22Rv1 (cell line): Measurements from ENCODE around the gene MBD6.

Experiments used
- H3K27ac ChIP-seq: fragments of 450-650 bp; 2 replicates; pipeline ENCODE4 v1.5.1; 2017
- ZFX ChIP-seq: fragments of 450-650 bp; IDR thresholded peaks from 2 replicates; pipeline ENCODE4 v1.6.1; 2017; ENCODE audit warnings: antibody characterized with exemption, borderline replicate concordance
- TF ChIP-seq, protein P1 (sequence below): fragments of 450-650 bp; IDR thresholded peaks from 2 replicates; pipeline ENCODE4 v1.5.1; 2017; ENCODE audit warnings: mild to moderate bottlenecking

The MBD6 gene

DNA sequence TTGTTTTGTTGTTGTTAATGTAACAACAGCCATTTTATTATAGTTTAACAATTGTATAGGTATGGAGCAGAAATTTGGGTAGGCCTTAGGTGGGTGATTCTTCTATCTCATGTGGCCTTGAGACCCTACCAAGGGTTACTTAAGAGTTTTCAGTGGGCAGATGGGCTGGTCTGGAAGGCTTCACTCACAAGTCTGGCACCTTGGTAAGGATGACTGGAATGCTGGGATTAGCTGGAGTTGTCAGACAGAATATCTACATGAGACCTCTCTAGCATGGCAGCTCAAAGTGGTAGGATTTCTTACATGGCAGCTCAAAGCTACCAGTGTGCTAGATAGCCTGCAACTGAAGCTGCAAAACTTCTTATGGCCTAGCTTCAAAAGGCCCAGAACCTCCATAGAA is 36.9 kb upstream of the MBD6 start:
- no peak overlapping the region for H3K27ac ChIP-seq
- TF ChIP-seq, protein P1, sequence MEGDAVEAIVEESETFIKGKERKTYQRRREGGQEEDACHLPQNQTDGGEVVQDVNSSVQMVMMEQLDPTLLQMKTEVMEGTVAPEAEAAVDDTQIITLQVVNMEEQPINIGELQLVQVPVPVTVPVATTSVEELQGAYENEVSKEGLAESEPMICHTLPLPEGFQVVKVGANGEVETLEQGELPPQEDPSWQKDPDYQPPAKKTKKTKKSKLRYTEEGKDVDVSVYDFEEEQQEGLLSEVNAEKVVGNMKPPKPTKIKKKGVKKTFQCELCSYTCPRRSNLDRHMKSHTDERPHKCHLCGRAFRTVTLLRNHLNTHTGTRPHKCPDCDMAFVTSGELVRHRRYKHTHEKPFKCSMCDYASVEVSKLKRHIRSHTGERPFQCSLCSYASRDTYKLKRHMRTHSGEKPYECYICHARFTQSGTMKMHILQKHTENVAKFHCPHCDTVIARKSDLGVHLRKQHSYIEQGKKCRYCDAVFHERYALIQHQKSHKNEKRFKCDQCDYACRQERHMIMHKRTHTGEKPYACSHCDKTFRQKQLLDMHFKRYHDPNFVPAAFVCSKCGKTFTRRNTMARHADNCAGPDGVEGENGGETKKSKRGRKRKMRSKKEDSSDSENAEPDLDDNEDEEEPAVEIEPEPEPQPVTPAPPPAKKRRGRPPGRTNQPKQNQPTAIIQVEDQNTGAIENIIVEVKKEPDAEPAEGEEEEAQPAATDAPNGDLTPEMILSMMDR, result no peak
- no peak for TF ChIP-seq ZFX

DNA sequence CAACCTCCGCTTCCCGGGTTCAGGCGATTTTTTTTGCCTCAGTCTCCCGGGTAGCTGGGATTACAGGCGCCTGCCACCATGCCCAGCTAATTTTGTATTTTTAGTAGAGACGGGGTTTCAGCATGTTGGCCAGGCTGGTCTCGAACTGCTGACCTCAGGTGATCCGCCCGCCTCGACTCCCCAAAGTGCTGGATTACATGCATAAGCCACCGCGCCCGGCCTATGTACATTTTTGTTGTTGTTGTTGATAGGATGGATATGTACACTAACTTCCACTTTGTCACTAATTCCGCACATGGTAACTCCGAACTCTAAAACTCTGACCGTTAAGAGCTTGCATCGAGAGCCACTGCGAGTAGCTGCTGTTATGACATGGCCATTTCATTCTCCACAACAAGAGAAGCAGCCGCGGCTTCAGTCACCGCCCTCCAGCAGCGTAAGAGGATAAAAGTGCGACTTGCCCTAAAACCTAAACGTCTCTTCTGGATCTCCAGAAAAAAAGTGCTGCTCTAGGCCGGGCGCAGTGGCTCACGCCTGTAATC is 35.5 kb upstream of the MBD6 start:
- H3K27ac ChIP-seq, result peak overlapping the region; percentile 76
- TF ChIP-seq, protein P1, result no peak
- TF ChIP-seq ZFX, result no peak

DNA sequence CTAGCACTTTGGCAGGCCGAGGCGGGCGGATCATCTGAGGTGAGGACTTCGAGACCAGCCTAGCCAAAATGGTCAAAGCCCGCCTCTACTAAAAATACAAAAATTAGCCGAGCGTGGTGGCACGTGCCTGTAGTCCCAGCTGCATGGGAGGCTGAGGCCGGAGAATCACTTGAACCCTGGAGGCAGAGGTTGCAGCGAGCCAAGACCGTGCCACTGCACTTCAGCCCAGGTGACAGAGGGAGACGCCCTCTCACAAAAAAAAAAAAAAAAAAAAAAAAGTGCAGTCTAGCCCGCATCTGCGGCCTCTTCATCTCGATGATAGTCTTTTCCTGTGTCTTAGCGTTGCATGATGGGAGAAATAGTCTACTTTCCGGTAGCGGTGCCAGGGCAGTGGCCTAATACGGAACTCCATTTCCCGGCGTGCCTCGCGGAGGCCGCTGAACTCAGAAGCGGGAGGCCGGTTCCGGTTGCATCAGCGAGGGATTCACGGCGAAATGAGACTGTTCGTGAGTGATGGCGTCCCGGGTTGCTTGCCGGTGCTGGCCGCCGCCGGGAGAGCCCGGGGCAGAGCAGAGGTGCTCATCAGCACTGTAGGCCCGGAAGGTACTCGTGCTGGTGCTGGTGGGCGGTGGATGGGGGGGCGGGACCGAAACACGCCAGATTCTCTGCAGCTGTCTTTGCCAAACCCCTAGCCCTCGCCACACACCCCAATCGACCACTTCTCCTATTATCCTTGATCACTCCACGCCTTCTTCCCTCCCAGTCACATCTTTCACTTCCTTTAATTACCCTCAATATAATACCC is 34.8 kb upstream of the MBD6 start, which contains the start of gene MARS1:
Gene MARS1, plus strand, starts transcription at position 472 of the 805 bp plus-strand sequence. Its CDS starts 23 bp downstream, at position 495.
- H3K27ac ChIP-seq, result peak within 1 kb of the TSS; percentile 76
- TF ChIP-seq, protein P1, result peak; percentile 56
- TF ChIP-seq ZFX, result no peak

DNA sequence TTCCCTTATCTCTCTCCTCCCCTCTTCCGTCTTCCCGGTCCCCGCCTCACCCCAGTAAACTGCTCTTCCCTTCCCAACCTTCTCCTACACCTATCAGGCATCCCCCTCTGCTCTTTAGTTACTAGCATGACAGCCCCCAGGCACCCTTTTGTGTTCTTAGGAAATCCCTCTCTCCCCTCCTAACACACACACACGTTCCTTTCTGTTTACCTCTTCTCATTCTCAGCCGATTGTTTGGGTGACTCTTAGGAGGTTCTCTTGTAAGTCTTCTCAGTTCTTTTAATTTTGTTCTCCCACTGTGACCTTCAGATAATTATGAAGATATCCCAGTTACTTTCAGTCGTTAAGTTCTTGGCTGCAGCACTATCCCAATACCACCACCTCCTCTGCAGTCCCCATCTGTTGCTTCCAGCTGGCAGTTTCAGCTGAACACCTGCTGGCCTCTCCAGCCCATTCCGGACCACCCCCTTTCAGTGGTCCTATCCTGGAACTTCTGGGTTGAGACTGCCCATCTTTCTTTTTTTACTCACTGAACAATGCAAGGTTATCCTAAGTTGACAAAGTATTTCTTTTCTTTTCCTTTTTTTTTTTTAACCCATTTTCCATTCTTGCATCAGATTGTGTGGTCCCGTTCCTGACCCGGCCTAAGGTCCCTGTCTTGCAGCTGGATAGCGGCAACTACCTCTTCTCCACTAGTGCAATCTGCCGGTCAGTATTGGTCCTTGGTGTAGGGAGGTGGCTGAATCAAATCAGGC is 34.0 kb upstream of the MBD6 start:
- peak overlapping the region; percentile 76 for H3K27ac ChIP-seq
- TF ChIP-seq, protein P1, result no peak
- TF ChIP-seq ZFX, result no peak

DNA sequence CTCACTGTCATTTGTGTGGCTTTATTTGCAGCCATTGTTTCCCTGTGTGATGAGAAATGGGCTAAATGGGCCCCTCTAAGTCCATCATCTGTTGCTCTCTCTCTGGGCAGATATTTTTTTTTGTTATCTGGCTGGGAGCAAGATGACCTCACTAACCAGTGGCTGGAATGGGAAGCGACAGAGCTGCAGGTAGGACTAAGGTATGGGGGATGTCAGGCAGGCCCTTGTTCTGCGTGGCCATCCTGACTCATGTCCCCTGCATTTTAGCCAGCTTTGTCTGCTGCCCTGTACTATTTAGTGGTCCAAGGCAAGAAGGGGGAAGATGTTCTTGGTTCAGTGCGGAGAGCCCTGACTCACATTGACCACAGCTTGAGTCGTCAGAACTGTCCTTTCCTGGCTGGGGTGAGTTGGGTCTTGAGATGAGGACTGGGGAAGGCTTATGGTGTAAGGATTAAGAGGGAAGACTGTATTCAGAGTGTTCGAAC is 33.4 kb upstream of the MBD6 start:
- TF ChIP-seq ZFX, result no peak
- TF ChIP-seq, protein P1, result no peak
- H3K27ac ChIP-seq, result peak overlapping the region; percentile 76

DNA sequence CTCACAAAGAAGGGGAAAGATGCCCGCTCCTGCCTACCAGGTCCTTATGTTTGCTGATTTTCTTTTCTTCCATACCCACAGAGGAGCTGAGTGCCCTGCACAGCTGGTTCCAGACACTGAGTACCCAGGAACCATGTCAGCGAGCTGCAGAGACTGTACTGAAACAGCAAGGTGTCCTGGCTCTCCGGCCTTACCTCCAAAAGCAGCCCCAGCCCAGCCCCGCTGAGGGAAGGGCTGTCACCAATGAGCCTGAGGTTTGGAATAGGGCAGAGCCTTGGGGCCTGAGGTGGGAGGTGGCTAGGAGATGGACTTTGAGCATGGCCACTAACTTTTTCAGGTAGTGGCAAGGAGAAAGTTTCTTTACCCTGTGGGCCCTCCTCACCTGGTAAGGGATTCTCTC is 32.5 kb upstream of the MBD6 start:
- TF ChIP-seq, protein P1, result no peak
- no peak for TF ChIP-seq ZFX
- no peak overlapping the region for H3K27ac ChIP-seq
